Measurements from ENCODE around the gene URB2.
"Not testable (repeated sequence)": the region's sequence is repeated elsewhere in the genome, so short reads cannot be mapped to it uniquely, and the experiment has no call there.

URB2 gene

DNA sequence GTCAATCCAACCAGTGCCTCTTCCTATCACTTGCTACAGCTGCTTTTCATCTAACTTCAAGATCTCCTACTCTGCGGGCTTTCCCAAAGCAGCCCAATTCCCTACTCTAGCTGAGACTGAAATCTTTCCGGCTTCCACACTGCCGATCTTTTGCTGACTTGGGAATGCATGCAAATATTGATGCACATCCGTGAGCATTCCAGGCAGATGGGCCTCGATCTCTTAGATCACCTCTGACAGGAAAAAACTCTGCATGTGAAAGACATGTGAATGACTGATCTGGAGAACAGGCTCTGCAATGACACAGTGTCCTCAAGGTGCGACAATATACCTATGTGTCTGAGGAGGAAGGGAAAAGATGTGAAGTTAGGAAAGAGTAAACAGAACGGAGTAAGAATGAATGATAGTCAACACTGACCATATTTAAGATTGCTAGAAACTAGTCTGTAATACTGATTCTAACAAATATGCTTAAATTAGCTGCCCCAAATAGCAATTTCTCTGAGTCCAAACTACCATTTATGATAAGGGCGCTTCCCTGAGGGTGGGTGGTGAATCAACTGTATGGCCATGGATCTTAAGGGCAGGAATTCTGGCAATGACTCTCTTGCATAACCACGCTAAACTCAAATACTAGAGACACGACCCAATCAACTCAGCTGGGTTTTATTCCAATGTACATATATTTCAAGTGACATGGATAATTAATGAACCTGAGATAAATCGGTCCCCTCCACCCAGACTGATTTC lies 8.5 kb upstream of the URB2 start:
- no peak for FAIRE-seq

- no peak for FAIRE-seq
Measured at GRCh38 chr1:229619002-229619401, 7.0 kb upstream of the URB2 start.

DNA sequence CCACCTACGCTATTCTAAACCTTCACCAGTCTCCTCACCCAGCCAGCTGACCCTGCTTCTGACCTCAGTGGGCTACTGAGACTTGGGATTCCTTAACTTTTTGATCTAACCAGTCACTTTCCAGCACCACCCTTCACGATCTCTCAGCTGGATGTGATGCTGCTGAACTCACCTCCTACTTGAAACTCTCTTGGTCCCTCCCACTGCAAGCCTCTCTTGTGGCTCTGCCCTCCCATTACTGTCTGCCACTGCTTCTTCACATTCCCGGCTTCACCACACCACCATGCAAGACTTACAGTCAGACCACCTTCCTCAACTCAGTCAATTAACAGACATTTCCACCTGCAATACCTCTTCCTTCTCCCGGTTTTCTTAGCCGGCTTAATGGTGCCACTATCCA lies 6.4 kb upstream of the URB2 start:
- no peak for FAIRE-seq

- no peak for FAIRE-seq
Measured at GRCh38 chr1:229620876-229621275, 5.2 kb upstream of the URB2 start.

- FAIRE-seq, result no peak
Measured at GRCh38 chr1:229621663-229622062, 4.4 kb upstream of the URB2 start.

- not testable (repeated sequence) for FAIRE-seq
Measured at GRCh38 chr1:229622641-229623120, 3.4 kb upstream of the URB2 start.

- no peak for FAIRE-seq
Measured at GRCh38 chr1:229623225-229623624, 2.8 kb upstream of the URB2 start.

GRCh38 chr1:229623838-229624237 lies 2.2 kb upstream of the URB2 start:
- no peak for FAIRE-seq

- FAIRE-seq, result no peak
Measured at GRCh38 chr1:229624521-229625070, 1.5 kb upstream of the URB2 start.

DNA sequence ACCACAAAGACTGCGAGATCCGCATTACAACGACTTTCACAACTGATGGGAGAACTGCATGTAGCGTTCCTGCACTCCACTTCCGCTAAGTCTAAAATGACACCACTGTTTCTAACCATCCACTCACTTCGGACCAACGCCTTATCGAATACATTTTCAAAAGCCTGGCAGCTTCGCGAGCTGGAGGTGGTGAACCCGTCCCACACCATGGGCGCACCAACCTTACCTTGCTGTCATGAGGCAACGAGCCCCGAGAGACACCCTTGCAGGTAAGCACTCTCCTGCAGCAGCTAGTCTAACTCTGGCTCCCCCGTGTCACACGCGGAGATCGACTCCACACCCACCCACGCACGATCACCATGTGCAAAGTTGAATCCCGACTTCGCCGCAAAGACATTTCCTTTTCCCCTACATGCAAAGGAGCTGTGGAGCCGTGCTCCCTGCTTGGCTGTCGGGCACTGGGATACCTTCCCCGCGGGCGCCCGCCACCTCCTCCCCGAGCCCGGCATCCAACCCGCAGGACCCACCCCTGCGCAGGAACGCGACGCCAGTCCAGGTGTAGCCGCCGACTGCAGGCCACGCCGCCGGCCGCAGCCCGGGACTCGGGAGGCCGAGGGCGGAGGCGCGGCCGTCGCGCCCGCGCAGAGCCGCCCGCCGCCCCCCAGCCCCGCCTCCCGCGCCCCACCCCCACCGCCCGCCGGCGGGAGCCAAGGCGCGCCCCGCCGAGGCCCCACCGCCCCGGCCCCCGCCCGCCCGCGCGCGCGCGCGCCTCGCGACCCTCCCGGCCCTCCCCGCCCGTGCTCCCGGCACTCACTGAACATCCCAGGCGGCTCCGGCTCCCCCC lies 754 bp upstream of the URB2 start:
- FAIRE-seq, result no peak

DNA sequence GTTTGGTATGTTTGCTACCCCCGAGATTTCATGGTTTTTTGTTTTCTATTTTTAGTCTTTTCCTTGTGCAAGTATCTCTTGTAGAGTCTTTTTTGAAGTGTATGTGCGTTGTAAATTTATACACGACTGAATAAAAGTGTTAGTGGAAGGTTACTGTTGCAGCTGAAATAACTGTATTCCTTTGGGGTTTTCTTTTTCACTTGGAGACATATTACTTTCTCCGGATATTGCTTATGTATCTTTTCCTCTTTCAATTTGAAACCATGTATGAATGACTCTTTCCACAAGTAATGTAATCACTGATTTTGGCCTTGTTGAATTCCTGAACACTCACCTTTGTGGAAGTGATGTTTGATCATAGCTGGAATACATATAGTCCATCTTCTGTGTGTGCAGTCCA lies 956 bp downstream of the URB2 start:
- FAIRE-seq, result no peak

DNA sequence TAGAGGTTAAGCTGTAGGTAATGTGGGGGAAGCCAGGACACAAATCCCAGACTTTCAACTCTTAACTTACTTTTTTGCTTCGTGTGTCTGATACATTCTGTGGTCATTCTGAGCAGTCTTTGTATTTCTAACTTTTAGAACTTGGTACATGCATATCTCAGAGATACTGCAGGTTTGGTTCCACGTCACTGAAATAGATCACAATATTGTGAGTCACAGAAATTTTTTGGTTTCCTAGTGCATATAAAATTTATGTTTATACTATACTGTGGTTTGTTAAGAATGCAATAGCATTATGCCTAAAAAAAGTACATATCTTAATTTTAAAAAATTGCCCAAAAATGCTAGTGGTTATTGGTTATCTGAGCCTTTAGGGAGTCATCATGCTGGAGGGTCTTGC lies 3.2 kb downstream of the URB2 start:
- FAIRE-seq, result no peak

GRCh38 chr1:229631148-229631547 lies 5.1 kb downstream of the URB2 start:
- no peak for FAIRE-seq

GRCh38 chr1:229631966-229632365 lies 5.9 kb downstream of the URB2 start:
- FAIRE-seq, result no peak

DNA sequence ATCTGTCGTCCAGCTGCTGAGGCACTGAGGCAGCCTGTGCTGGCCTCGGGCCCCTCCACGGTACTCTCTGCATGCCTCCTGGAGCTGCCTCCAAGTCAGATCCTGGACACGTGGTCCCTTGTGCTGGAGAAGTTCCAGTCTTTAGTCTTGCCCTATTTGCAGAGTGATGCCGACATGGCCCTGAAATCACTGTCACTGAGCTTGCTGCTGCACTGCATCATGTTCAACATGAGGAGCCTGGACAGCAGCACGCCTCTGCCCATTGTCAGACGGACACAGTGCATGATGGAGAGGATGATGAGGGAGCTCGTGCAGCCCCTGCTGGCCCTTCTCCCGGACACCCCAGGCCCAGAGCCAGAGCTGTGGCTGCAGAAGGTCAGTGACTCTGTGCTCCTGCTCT lies 10.0 kb downstream of the URB2 start:
- FAIRE-seq, result no peak

DNA sequence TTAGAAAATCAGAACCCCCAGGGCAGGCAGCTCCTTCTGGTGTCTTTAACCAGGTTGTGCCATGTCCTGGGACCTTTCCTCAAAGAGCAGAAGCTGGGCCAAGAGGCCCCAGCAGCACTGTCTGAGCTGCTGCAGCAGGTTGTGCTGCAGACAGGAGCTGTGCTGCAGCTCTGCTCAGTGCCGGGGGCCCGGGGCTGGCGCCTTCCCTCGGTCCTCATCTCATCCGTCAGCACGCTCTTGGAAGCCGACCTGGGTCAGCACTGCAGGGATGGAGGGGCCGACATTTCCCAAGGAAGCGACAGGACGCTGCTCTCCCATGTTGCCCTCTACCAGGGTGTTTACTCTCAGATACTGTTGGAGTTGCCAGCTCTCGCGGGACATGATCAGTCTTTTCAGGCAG lies 11.7 kb downstream of the URB2 start:
- FAIRE-seq, result no peak

DNA sequence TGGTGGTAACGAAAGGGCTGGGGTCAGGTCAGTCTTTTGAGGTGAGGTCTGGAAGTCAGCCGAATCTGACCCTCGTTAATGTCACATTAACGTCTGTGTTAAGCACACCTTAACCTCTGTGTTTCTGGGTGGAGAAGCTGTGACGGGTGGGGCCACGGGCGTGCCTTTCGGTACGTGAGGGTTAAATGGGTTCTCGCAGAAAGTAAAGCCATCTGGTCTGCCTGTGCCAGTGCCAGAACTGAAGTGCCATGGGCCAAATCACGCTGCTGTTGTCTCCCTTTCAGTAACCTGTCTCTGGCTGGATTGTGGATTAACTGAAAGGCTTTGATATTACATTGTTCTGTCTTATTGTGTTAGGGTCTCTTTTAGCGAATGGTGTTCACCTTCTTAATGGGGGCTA lies 14.4 kb downstream of the URB2 start:
- FAIRE-seq, result no peak

DNA sequence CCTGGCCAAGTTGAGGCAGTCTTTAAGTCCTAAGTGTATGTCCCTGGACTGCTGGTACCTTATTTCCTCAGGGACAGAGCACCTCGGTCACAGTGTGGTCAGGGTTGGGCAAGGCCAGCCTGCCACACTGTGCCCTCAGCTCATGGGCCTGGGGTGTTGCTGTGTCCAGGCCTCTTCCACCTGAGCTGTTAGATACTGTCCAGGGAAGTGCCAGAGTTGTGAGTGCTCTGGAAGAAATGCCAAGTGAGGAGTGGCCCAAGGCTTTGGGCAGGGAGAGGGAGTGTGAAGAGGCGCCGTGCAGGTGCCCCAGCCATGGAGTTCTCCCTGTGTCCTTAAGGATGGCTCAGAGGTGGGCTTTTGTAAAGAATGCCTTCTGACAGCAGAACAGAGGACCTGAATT lies 15.3 kb downstream of the URB2 start:
- no peak for FAIRE-seq

- no peak for FAIRE-seq
Measured at GRCh38 chr1:229642376-229642775, 16.3 kb downstream of the URB2 start.

- FAIRE-seq, result no peak
Measured at GRCh38 chr1:229642970-229643369, 16.9 kb downstream of the URB2 start.

DNA sequence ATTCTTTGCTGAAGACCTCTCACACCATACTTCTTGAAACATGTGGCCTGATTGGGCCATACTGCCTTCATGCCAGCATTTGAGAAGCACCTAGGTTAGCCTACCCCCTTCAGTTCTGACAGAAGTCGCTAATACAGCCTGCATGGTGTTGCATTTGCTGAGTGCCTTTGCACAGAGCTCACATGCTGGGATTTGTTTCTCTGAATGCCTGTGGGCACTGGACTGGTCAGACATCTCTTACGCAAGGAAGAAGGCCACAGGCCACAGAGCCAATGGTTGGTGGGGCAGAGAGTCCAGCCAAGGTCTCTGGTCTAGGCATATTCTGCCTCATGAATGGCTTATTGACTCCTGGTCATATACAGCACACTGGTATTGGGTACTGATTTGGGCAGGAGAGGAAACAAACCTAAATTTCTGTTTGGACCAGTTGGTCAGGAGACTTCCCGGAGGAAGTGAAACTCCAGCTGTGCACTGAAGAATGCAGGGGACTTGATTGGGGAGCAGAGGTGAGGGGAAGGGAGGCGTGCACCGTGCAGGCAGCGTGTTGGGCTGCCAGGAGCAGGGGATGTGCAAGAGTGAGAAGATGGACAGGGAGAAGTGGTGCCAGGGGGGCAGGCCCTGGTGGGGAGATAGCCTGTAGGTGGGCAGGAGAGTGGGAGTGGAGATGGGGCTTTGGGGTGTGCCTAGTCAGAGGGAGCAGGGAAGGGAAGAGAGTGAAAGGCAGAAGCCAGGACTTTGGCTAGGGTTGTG lies 18.1 kb downstream of the URB2 start:
- FAIRE-seq, result no peak

DNA sequence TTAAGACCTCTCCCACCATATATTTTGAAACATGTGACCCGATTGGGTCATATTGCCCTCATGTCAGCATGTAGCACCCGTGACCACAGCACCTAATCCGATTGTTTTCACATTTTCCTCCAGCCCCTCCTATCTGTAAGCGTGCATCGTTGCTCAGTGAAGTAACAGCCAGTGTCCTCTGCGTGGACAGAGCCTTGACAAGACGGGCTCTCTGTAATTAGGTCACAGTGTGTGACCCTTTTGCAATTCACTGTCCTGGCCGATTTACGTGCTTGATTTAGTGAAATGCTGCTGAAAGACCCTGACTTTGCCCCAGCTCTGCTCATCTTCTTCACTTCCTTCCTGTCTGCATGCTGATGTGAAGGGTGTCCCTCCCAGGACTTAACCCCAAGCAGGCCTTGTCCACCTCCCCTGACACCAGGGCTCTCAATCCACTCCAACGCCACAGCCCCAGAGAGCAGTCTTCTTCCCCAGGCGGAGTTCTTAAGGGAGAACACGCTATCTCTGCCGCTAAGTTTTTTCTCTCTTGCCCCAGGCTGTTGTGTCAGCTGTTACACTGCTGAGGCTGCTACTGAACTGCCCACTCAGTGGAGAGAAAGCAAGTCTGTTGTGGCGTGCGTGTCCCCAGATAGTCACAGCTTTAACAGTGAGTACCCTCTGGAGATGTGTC lies 19.4 kb downstream of the URB2 start:
- no peak for FAIRE-seq

DNA sequence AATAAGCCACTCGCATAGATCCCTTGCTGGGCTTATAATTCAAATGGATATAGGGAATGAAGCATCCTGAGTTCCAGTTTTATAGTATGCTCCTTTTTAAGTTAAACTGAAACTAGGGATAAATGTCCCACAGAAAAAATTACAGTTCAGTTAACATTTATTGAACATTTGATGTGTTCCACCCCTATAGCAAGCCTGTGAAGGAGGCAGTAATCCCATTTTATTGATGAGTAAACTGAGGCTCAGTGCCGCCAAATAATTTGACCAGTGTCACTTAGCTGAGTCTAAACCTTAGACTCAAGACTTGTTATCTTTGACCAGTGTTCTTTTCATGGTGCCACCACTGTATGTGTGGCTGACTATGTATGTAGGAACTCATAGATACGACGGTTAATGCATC lies 22.4 kb downstream of the URB2 start:
- no peak for FAIRE-seq
